Astrocyte of the spinal cord (primary cell): Measurements from ENCODE around the gene OSM.

Experiments used
- DNase-seq: peaks from one replicate; pipeline ENCODE4 v3.0.0; 2011; ENCODE audit warnings: low read depth, low spot score
- H3K4me3 ChIP-seq: 2 replicates; pipeline ENCODE4 v1.5.1; 2011; ENCODE audit warnings: low read depth, mild to moderate bottlenecking, low read length, moderate library complexity
- in situ Hi-C: cut with HindIII; loops from 2 replicates; pipeline ENCODE4 v1.10.0; 2017; ENCODE audit warnings: low sequenced_read_pairs
- TF ChIP-seq, protein P1 (sequence below): IDR thresholded peaks from 2 replicates; pipeline ENCODE4 v1.5.1; 2012; ENCODE audit warnings: low read depth, mild to moderate bottlenecking, low read length, inconsistent platforms

The OSM gene

DNA sequence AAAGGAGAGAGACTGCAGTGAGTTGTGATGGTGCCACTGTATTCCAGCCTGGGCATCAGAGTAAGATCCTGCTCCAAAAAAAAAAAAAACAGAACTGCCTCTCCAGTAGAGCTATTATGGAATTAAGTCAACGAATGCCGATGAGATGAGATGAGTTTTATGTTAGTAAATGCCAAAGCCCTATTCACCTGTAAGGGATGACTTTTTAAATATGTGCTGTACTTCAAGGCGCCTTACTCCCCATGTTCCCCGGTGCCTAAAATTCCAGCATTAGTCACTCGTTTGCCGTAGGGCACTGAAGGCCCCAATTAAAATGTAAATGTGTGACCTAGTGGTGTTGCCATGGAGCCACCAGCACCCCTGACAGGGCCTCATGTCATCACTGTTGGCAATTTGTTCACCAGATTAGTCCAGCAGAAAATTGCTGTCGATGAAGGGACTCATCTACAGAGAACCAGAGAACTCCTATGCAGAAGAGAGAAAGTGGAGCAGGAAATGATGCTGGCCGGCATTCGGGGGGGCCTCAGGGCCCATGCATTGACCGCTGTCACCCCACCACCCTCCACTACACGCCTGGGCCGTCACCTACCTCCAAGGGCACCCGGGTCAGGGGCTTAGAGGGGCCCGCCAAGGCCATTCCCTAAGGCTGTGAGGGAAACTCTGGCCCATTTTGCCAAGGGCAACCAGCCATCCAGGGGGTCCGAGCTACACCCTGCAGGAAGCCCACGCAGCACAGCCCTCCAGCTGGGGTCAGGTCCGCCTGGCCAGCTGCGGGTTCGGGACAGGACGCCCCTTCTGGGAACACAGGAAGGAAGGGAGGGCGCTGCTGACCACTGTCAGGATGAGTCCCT lies 37.9 kb downstream of the OSM start:
- H3K4me3 ChIP-seq = no peak overlapping the region
- DNase-seq = no peak
- in situ Hi-C loops = no loop called here
- TF ChIP-seq, protein P1, sequence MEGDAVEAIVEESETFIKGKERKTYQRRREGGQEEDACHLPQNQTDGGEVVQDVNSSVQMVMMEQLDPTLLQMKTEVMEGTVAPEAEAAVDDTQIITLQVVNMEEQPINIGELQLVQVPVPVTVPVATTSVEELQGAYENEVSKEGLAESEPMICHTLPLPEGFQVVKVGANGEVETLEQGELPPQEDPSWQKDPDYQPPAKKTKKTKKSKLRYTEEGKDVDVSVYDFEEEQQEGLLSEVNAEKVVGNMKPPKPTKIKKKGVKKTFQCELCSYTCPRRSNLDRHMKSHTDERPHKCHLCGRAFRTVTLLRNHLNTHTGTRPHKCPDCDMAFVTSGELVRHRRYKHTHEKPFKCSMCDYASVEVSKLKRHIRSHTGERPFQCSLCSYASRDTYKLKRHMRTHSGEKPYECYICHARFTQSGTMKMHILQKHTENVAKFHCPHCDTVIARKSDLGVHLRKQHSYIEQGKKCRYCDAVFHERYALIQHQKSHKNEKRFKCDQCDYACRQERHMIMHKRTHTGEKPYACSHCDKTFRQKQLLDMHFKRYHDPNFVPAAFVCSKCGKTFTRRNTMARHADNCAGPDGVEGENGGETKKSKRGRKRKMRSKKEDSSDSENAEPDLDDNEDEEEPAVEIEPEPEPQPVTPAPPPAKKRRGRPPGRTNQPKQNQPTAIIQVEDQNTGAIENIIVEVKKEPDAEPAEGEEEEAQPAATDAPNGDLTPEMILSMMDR = no peak

DNA sequence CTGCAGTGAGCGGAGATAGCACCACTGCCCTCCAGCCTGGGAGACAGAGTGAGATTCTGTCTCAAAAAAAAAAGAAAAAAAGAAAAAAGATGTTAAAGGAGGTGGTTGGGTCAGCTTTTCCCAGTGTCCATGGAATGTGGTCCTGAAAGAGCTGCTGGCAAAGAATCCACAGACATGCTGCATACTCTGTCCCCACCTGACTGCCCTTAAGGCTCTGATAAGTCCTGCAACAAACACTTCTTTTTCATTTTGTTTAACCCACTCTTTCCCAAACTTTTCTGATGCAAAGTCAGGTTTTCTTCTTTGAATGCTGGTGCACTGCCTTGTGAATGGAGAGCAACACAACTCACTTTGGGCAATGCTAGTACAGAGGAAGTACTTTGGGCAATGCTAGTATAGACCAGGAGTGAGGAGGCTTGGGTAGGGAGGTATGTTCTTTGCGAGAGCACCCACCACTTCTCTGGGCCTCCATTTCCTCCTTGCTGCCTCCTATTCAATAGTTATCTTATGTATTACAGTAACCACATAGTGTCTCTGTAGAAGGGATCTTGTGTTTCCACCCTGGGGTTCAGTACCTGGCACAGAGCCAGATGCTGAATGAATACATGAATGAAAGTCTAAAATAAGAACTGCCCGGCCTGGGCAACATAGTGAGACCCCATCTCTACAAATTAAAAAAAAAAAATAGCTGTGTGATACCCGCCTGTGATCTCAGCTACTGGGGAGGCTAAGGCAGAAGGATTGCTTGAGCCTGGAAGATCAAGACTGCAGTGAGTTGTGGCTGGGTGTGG lies 39.0 kb downstream of the OSM start:
- TF ChIP-seq, protein P1 = no peak
- no peak for DNase-seq
- in situ Hi-C loops = no loop called here

DNA sequence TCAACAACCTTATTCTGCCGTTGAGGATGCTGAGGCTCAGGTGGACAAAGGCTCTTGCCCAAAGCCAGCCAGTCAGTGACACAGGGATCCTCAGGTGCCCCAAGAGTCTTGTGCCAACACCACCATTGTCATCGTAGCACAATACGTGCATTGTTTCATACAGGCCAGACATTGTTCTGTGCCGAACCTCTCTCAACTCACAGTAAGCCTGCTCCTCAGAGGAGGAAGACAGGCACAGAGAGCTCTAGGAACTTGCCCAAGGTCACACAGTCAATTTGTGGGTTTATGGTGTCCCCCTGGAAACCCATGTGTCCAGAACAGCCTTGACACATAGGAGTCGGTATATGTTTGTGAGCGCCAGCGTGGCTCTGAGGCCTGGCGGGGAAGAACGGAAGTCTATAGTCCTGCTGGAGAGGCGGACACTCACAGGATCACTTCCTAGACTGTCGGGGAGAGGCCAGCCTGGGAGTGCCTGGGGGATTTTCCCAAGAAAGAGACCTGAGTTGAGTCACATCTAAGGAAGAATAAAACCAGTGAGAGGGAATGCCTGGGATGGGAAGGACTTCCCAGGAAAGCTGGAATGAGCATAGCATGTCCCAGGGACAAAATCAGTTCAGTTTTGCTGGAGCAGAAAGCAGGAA lies 40.3 kb downstream of the OSM start:
- no peak overlapping the region for H3K4me3 ChIP-seq
- no peak for DNase-seq
- TF ChIP-seq, protein P1 = no peak
- in situ Hi-C loops = no loop called here

More for the DNA sequence above, 39.0 kb downstream of the OSM start:
- no peak overlapping the region for H3K4me3 ChIP-seq

DNA sequence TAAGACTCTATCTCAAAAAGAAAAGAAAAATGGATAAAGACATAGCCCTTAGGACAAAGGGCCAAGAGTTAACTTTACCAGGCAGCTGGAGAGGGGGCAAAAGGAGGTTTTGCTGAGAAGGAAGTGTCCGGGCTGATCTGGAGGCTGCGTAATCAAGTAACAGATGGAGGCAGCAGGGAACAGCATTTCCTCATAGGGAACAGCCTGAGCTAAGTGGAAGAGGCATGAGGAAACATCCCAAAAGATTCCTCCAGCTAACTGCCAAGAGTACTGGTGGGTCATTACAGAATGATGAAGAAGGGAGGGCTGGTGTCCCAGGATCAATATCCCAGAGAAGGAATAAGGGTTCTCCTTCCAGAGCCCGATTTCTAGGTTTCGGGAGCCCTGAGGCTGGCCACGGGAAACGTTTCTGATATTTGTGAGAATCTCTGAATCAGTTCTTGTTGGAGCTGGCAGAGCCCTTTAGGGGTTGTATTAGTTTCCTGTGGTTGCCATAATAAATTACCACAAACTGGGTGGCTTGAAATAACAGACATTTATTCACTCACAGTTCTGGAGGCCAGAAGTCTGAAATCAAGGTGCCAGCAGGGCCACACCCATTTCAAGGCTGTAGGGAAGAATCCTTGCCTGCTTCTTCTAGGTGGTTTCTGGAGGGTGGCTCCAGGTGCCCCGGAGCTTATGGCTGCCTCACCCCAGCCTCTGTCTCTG lies 41.3 kb downstream of the OSM start:
- DNase-seq = no peak
- no peak overlapping the region for H3K4me3 ChIP-seq
- in situ Hi-C loops = no loop called here
- TF ChIP-seq, protein P1 = no peak

DNA sequence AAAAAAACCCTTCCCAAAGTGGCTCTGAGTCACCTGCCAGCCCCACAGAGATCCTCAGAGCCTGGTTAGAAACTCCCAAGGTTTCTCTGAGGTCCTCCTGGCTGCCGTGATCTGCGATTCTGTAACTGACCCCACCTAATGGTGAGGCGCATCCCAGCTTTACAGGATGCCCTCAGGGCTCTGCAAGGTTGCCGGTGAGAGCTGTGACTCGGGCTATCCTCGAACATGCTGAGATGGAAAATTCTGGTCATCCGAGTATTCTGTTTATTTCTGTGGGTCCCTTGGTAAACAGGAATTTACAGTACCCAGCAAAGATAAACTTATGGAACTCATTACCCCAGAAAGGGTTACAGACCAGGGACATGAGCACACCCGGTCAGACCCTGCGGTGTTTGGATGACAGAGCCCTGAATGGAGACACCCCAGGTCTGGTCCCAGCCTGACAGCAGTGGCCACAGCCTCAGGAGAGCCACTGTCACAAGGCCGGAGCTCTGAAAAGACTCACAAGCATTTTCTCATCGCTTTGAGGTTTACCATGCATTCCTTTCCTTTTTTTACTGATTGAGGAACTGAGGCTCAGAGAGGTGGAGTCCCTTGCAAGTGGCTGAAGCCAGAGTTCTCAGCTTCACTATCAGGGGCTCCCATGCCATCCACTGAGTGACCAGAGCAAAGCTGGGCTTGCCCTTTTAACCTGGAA lies 42.3 kb downstream of the OSM start:
- DNase-seq = peak; percentile 43
- no peak overlapping the region for H3K4me3 ChIP-seq
- TF ChIP-seq, protein P1 = peak; percentile 9
- in situ Hi-C loops = no loop called here
